ENCODE results near the gene ANKRD29. TPM values are rescaled to one million over a fixed set of nuclear protein-coding genes. Genes with fewer than 3 reads are reported as not detected.
A peak's percentile ranks its signal among the peaks of the same experiment; 100 is the strongest.

The ANKRD29 gene
- total RNA-seq, 1 donor from 2014 or later = 14.0 TPM

GRCh38 chr18:23550898-23551297, 111.8 kb downstream of the ANKRD29 start:
- FAIRE-seq (no peak), DNase-seq (ENCODE audit: low read depth) (peak; percentile 52)
- Histone ChIP-seq H3K36me3 (ENCODE audit: control insufficient read depth, insufficient read depth, low read length) (peaks cover 29% of the 10 kb centered on the region), H3K4me3 (ENCODE audit: low read depth, low read length) (no peak overlapping the region), H3K27me3 (ENCODE audit: control insufficient read depth, insufficient read depth, low read length) (no peaks in the 10 kb centered on the region)
- TF ChIP-seq, protein P1, sequence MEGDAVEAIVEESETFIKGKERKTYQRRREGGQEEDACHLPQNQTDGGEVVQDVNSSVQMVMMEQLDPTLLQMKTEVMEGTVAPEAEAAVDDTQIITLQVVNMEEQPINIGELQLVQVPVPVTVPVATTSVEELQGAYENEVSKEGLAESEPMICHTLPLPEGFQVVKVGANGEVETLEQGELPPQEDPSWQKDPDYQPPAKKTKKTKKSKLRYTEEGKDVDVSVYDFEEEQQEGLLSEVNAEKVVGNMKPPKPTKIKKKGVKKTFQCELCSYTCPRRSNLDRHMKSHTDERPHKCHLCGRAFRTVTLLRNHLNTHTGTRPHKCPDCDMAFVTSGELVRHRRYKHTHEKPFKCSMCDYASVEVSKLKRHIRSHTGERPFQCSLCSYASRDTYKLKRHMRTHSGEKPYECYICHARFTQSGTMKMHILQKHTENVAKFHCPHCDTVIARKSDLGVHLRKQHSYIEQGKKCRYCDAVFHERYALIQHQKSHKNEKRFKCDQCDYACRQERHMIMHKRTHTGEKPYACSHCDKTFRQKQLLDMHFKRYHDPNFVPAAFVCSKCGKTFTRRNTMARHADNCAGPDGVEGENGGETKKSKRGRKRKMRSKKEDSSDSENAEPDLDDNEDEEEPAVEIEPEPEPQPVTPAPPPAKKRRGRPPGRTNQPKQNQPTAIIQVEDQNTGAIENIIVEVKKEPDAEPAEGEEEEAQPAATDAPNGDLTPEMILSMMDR (IDR thresholded peaks at IDR 0.05; ENCODE audit: insufficient read depth, low read length, severe bottlenecking) = no peak

Other genes starting within 250 kb of the ANKRD29 start
- 144 TPM in 2 replicates for gene RIOK3, start 209.6 kb downstream of the ANKRD29 start, total RNA-seq
- 27.4 and 28.4 TPM in 2 replicates for gene RMC1, start 159.4 kb downstream of the ANKRD29 start, total RNA-seq
- gene NPC1, start 76.4 kb downstream of the ANKRD29 start, total RNA-seq = 78.3 and 100 TPM in 2 replicates
- 381 and 531 TPM in 2 replicates for gene LAMA3, start 26.5 kb upstream of the ANKRD29 start, total RNA-seq